ENCODE data around the gene KRT31.
"Not testable (repeated sequence)": the region's sequence is repeated elsewhere in the genome, so short reads cannot be mapped to it uniquely, and the experiment has no call there.

KRT31 gene

DNA sequence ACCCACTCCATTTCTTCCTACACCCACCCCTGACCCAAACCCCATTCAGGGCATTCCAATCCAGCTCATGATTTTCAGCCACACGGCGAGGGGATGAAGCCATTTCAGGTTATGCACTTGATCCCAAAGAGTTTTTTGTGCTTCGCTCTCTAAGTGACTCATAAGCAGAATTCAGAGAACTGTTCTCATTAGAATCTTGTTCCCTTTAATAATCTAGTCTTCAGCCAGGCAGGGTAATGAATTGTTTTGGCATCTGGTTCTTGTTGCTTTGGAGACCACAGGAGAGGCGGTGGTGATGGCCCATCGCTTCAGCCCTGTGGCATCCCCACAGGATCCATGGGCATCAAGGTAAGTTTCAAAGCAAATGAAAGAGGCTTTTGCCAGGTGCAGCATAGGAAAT, 4.8 kb upstream of the KRT31 start:
- H3K27ac ChIP-seq: no peak overlapping the region
- H3K4me3 ChIP-seq: no peak overlapping the region
- no peak for DNase-seq (ENCODE audit: low spot score)
- TF ChIP-seq, protein P1, sequence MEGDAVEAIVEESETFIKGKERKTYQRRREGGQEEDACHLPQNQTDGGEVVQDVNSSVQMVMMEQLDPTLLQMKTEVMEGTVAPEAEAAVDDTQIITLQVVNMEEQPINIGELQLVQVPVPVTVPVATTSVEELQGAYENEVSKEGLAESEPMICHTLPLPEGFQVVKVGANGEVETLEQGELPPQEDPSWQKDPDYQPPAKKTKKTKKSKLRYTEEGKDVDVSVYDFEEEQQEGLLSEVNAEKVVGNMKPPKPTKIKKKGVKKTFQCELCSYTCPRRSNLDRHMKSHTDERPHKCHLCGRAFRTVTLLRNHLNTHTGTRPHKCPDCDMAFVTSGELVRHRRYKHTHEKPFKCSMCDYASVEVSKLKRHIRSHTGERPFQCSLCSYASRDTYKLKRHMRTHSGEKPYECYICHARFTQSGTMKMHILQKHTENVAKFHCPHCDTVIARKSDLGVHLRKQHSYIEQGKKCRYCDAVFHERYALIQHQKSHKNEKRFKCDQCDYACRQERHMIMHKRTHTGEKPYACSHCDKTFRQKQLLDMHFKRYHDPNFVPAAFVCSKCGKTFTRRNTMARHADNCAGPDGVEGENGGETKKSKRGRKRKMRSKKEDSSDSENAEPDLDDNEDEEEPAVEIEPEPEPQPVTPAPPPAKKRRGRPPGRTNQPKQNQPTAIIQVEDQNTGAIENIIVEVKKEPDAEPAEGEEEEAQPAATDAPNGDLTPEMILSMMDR (IDR thresholded peaks at IDR 0.05): no peak

DNA sequence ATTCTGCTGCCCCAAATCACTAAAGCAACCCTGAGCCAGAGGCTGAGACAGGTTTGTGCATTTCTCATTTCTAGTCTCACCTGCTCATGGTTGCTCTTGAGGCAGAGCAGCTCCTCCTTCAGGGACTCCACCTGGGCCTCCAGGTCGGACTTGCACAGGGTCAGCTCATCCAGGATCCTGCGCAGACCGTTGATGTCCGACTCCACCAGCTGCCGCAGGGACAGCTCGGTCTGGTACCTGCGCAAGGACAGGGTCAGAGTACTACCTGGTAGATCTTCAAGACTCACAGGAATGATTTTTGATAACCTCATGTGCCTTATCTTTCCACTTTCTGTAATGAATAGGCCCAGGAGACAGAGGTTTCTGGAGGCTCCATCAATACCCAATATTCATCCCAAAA, 1.1 kb downstream of the KRT31 start:
- DNase-seq (ENCODE audit: low spot score): no peak
- no peak overlapping the region for H3K27ac ChIP-seq
- TF ChIP-seq, protein P1 (IDR thresholded peaks at IDR 0.05): no peak
- H3K4me3 ChIP-seq: no peak overlapping the region

GRCh38 chr17:41395611-41396010, 1.8 kb downstream of the KRT31 start:
- no peak for DNase-seq (ENCODE audit: low spot score)
- no peak overlapping the region for H3K27ac ChIP-seq
- TF ChIP-seq, protein P1 (IDR thresholded peaks at IDR 0.05): no peak
- no peak overlapping the region for H3K4me3 ChIP-seq

- H3K27ac ChIP-seq; H3K4me3 ChIP-seq; DNase-seq (ENCODE audit: low spot score): not testable (repeated sequence)
Observed at GRCh38 chr17:41395044-41395443, 2.4 kb downstream of the KRT31 start.

DNA sequence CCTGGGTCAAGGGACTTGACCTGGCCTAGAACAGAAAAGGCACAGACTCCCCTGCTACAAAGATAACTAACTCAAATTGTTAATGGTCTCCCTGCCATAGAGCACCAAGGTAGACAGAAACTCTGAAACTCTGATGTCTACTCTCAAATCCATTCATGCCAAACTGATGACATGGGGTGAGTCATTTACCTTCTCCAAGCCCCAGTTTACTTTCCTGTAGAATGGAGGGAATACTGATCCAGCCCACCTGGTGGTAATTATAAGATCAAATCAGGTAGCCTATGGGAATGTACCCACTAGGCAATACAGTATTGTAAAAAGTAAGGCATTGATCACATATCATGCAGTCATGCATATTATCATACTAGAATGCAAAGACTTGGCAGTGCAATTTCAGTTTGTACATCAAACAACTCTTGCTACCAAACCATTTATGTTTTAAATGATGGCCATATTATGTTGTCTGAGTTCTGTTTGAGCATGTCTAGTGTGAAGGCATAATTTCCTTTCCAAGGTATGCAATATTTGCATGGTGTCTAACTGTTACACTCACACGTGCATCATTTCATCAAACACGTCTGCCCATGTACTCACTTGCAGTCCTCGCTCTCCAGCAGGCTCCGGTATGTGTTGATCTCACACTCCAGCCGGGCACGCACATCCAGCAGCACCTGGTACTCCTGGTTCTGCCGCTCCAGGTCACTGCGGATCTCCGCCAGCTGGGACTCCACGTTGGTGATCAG, 3.0 kb downstream of the KRT31 start:
- no peak overlapping the region for H3K4me3 ChIP-seq
- TF ChIP-seq, protein P1 (IDR thresholded peaks at IDR 0.05): no peak
- no peak overlapping the region for H3K27ac ChIP-seq
- DNase-seq (ENCODE audit: low spot score): no peak

GRCh38 chr17:41393826-41394225, 3.6 kb downstream of the KRT31 start:
- no peak overlapping the region for H3K27ac ChIP-seq
- H3K4me3 ChIP-seq: no peak overlapping the region
- TF ChIP-seq, protein P1 (IDR thresholded peaks at IDR 0.05): no peak
- no peak for DNase-seq (ENCODE audit: low spot score)

DNA sequence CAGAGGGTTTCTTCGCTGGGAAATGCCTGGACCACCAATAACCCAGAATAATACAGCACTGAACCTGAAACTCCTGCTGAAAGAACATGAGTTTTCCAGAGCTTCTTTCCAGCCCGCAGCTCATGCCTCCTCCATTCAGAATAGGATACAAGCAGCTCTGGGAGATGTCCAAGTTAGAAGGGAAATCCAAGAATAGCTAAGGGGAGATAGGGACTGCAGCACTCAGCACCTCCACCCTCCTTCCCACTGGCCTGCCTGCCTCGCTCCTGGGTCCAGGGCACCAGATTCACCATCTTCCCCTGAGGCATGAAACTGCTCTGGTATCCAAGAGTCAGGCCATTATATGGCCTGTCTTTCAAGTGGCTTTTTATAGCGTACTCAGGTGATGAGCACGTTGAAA, 4.1 kb downstream of the KRT31 start:
- no peak overlapping the region for H3K4me3 ChIP-seq
- TF ChIP-seq, protein P1 (IDR thresholded peaks at IDR 0.05): no peak
- H3K27ac ChIP-seq: no peak overlapping the region
- no peak for DNase-seq (ENCODE audit: low spot score)

All from coronary artery (tissue), 2 donors.